ENCODE data around the gene SLC24A3.

DNA sequence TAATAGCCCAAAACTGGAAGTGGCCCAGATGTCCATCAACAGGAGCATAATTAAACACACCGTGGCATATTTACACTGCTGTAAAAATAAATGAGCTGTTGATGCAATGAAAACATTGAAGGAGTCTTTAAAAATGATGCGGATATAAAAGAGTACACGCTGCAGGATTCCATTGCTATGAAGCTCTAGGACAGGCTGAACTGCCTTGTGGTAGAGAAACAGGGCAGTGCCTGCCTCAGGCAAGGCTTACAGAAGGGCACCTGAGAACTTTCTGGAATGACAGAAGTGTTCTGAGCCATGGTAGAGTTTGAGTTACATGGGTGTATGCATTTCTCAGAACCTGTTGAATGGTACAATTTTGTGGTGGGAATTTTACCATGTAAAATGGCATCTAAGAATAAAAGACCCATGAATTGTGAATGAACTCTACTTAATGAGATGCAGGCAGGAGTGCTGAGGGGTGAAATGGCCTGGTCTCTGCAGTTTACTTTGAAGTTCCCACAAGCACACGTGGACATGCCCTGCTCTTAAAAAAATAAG is 500.3 kb downstream of the SLC24A3 start:
- TF ChIP-seq CREB1 (CRISPR knock-in tag; IDR thresholded peaks at IDR 0.05; ENCODE audit: low read depth) (no peak), EZH2 (IDR thresholded peaks at IDR 0.05; ENCODE audit: low read depth, unreplicated experiment) (no peak), POLR2AphosphoS5 (IDR thresholded peaks at IDR 0.05; ENCODE audit: low read depth) (no peak), EZH2phosphoT487 (IDR thresholded peaks at IDR 0.05; ENCODE audit: unreplicated experiment) (no peak), ZNF331 (CRISPR knock-in tag; IDR thresholded peaks at IDR 0.05; ENCODE audit: low read depth) (no peak), JUNB (IDR thresholded peaks at IDR 0.05; ENCODE audit: unreplicated experiment) (no peak), NANOG (IDR thresholded peaks at IDR 0.05; ENCODE audit: borderline replicate concordance) (no peak), STAT1 (IDR thresholded peaks at IDR 0.05; ENCODE audit: unreplicated experiment) (no peak), ZNF114 (CRISPR knock-in tag; IDR thresholded peaks at IDR 0.05) (no peak)
- TF ChIP-seq, protein P1, sequence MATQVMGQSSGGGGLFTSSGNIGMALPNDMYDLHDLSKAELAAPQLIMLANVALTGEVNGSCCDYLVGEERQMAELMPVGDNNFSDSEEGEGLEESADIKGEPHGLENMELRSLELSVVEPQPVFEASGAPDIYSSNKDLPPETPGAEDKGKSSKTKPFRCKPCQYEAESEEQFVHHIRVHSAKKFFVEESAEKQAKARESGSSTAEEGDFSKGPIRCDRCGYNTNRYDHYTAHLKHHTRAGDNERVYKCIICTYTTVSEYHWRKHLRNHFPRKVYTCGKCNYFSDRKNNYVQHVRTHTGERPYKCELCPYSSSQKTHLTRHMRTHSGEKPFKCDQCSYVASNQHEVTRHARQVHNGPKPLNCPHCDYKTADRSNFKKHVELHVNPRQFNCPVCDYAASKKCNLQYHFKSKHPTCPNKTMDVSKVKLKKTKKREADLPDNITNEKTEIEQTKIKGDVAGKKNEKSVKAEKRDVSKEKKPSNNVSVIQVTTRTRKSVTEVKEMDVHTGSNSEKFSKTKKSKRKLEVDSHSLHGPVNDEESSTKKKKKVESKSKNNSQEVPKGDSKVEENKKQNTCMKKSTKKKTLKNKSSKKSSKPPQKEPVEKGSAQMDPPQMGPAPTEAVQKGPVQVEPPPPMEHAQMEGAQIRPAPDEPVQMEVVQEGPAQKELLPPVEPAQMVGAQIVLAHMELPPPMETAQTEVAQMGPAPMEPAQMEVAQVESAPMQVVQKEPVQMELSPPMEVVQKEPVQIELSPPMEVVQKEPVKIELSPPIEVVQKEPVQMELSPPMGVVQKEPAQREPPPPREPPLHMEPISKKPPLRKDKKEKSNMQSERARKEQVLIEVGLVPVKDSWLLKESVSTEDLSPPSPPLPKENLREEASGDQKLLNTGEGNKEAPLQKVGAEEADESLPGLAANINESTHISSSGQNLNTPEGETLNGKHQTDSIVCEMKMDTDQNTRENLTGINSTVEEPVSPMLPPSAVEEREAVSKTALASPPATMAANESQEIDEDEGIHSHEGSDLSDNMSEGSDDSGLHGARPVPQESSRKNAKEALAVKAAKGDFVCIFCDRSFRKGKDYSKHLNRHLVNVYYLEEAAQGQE (IDR thresholded peaks at IDR 0.05; ENCODE audit: unreplicated experiment) = no peak
- TF ChIP-seq, protein P2, sequence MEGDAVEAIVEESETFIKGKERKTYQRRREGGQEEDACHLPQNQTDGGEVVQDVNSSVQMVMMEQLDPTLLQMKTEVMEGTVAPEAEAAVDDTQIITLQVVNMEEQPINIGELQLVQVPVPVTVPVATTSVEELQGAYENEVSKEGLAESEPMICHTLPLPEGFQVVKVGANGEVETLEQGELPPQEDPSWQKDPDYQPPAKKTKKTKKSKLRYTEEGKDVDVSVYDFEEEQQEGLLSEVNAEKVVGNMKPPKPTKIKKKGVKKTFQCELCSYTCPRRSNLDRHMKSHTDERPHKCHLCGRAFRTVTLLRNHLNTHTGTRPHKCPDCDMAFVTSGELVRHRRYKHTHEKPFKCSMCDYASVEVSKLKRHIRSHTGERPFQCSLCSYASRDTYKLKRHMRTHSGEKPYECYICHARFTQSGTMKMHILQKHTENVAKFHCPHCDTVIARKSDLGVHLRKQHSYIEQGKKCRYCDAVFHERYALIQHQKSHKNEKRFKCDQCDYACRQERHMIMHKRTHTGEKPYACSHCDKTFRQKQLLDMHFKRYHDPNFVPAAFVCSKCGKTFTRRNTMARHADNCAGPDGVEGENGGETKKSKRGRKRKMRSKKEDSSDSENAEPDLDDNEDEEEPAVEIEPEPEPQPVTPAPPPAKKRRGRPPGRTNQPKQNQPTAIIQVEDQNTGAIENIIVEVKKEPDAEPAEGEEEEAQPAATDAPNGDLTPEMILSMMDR (conservative IDR thresholded peaks at IDR 0.05; ENCODE audit: low read depth in 2 of 2) = no peak
- TF ChIP-seq, protein P3, sequence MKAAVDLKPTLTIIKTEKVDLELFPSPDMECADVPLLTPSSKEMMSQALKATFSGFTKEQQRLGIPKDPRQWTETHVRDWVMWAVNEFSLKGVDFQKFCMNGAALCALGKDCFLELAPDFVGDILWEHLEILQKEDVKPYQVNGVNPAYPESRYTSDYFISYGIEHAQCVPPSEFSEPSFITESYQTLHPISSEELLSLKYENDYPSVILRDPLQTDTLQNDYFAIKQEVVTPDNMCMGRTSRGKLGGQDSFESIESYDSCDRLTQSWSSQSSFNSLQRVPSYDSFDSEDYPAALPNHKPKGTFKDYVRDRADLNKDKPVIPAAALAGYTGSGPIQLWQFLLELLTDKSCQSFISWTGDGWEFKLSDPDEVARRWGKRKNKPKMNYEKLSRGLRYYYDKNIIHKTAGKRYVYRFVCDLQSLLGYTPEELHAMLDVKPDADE (IDR thresholded peaks at IDR 0.05) = no peak
- TF ChIP-seq, protein P4, sequence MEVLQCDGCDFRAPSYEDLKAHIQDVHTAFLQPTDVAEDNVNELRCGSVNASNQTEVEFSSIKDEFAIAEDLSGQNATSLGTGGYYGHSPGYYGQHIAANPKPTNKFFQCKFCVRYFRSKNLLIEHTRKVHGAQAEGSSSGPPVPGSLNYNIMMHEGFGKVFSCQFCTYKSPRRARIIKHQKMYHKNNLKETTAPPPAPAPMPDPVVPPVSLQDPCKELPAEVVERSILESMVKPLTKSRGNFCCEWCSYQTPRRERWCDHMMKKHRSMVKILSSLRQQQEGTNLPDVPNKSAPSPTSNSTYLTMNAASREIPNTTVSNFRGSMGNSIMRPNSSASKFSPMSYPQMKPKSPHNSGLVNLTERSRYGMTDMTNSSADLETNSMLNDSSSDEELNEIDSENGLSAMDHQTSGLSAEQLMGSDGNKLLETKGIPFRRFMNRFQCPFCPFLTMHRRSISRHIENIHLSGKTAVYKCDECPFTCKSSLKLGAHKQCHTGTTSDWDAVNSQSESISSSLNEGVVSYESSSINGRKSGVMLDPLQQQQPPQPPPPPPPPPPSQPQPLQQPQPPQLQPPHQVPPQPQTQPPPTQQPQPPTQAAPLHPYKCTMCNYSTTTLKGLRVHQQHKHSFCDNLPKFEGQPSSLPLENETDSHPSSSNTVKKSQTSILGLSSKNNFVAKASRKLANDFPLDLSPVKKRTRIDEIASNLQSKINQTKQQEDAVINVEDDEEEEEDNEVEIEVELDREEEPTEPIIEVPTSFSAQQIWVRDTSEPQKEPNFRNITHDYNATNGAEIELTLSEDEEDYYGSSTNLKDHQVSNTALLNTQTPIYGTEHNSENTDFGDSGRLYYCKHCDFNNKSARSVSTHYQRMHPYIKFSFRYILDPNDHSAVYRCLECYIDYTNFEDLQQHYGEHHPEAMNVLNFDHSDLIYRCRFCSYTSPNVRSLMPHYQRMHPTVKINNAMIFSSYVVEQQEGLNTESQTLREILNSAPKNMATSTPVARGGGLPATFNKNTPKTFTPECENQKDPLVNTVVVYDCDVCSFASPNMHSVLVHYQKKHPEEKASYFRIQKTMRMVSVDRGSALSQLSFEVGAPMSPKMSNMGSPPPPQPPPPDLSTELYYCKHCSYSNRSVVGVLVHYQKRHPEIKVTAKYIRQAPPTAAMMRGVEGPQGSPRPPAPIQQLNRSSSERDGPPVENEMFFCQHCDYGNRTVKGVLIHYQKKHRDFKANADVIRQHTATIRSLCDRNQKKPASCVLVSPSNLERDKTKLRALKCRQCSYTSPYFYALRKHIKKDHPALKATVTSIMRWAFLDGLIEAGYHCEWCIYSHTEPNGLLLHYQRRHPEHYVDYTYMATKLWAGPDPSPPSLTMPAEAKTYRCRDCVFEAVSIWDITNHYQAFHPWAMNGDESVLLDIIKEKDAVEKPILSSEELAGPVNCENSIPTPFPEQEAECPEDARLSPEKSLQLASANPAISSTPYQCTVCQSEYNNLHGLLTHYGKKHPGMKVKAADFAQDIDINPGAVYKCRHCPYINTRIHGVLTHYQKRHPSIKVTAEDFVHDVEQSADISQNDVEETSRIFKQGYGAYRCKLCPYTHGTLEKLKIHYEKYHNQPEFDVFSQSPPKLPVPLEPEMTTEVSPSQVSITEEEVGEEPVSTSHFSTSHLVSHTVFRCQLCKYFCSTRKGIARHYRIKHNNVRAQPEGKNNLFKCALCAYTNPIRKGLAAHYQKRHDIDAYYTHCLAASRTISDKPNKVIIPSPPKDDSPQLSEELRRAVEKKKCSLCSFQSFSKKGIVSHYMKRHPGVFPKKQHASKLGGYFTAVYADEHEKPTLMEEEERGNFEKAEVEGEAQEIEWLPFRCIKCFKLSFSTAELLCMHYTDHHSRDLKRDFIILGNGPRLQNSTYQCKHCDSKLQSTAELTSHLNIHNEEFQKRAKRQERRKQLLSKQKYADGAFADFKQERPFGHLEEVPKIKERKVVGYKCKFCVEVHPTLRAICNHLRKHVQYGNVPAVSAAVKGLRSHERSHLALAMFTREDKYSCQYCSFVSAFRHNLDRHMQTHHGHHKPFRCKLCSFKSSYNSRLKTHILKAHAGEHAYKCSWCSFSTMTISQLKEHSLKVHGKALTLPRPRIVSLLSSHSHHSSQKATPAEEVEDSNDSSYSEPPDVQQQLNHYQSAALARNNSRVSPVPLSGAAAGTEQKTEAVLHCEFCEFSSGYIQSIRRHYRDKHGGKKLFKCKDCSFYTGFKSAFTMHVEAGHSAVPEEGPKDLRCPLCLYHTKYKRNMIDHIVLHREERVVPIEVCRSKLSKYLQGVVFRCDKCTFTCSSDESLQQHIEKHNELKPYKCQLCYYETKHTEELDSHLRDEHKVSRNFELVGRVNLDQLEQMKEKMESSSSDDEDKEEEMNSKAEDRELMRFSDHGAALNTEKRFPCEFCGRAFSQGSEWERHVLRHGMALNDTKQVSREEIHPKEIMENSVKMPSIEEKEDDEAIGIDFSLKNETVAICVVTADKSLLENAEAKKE (CRISPR knock-in tag; IDR thresholded peaks at IDR 0.05) = no peak
